Measurements from ENCODE around the gene SELENOS.

Gene SELENOS, protein sequence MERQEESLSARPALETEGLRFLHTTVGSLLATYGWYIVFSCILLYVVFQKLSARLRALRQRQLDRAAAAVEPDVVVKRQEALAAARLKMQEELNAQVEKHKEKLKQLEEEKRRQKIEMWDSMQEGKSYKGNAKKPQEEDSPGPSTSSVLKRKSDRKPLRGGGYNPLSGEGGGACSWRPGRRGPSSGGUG

DNA sequence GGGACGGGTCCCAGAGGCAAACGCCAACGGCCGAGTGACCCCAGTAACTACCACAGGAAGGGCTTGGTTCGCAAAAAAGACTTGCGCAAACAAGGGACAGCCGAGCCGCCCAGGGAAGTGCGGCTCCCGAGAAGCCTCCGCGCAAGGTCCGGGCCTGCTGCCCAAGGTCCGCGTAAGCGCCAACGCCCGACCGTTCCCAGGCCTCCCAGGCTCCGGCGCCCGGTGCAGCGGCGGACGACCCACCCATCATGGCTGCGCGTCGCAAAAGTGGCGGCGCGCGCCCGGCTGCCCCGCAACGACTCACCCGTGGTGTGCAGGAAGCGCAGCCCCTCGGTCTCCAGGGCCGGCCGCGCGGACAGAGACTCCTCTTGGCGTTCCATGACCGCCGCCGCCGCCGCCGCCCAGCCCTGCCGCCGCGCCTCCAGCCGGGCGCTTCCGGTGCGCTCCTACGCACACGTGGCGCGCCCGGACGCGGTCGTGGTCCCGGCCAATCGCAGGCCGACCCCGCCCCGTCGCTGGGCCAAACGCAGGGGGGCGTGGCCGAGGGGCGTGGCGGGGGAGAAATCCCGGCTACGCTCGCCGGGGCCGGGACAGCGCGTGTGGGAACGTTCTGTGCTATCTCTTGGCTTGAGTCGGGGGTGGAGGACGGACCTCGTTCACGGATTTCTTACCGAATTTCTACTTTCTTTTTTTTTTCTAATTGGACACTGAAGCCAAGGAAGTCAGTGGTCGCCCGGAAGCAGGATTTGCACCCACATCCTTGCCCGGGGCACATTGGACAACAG is at the start of gene SELENOS:
Gene SELENOS (minus strand): TSS at position 448 of the 785 bp plus-strand sequence. CDS start 68 bp downstream, at position 380.
- DNase-seq: peak; percentile 78 to 88

DNA sequence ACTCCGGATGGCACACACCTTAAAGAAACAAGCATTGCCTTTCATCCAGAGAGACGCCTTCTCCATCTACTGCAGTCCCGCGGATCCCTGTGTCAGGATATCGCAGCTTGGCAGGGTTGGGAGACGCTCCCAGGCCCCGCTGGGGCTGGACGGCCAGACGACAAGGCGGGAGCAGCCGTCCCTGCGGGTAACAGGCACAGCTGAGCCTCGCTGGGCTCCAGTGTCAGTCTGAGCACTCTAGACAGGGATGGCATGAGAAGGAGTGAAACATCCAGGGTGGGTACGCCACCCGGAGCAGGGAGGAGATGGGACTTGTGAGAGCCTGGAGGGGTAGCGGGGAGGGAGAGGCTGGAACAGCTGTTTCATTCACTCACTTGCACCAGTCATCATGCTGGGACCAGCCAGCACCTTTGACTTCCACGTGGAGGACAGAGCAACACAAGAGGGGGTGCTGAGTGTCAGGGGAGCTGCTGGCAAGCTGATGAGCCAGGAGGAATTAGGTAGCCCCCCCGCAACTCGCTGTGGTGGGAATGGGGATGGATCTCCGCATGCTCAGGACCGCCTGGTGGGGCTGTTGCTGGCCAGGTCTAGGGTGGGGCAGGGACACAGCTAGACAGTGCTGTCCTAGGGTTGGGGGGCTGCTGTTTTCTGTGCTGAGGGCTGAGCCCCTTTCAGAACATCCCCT is 49.3 kb upstream of the SELENOS start:
- DNase-seq: no peak

GRCh38 chr15:101326026-101326315 is 48.7 kb upstream of the SELENOS start:
- DNase-seq: no peak

DNA sequence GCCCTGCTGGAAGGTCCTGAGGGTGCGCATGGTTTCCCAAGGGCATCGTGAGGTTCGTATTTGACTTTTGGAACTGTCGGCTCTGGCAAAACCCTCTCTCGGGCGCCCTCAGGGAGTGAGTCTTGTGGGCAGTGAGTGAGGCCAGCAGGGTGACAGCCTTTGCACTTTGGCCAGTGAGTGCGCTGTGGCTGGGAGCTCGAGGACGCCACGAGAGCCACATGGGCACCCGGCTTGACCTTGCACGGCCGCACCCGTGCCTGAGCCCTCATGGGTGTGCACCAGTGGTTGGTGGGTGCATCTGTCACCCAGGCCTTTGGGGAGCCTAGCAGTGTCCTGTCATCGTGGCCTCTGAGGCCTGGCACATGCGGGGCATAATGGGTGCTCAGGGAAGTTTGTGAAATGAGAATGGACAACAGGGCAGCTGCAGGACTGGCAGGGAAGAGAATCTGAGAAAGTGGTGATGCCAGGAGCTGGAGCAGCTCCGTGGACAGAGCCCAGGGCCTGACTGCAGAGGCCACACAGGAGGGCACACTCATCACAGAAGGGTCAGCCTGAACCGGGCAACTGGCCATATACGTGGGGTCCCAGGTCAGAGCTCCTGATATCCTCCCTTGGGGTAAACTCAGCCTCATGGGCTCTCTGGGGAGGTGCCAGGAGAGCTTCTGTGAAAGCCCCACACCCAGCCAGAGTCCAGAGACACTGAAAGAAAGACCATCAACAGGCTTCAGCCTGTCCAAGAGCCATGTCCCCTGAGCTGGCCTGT is 48.2 kb upstream of the SELENOS start:
- DNase-seq: no peak

DNA sequence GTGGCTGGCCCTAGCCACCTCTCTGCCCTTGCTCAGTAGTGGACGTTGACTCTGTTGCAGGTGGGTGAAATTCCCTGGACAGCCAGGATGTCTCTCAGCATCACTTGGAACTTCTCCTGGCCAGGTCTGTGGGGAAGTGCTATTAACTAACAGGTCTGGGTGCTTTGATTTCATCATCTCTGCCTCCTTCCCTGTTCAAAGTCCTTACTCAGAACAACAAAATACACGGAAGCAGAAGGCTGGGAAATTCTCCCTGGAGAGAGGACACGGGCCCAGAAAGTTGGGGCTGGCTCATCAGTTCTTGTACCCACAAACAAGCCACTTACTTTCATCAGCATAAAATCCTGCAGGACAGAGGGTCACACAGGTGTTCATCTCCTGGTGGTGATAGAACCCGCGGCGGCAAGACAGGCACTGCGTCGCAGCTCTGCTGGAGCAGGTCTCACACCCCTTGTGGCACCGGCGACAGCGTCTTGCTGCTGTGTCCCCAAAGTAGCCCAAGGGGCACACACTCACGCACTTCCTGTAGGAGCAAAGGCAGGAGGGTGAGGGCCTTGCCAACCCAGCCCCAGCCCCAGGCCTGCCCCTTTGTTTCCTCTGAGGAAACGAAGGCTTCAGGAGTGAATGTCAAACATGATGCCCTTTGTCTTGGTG is 47.4 kb upstream of the SELENOS start:
- no peak for DNase-seq

- DNase-seq: no peak
Measured at GRCh38 chr15:101323793-101324523, 46.7 kb upstream of the SELENOS start.

DNA sequence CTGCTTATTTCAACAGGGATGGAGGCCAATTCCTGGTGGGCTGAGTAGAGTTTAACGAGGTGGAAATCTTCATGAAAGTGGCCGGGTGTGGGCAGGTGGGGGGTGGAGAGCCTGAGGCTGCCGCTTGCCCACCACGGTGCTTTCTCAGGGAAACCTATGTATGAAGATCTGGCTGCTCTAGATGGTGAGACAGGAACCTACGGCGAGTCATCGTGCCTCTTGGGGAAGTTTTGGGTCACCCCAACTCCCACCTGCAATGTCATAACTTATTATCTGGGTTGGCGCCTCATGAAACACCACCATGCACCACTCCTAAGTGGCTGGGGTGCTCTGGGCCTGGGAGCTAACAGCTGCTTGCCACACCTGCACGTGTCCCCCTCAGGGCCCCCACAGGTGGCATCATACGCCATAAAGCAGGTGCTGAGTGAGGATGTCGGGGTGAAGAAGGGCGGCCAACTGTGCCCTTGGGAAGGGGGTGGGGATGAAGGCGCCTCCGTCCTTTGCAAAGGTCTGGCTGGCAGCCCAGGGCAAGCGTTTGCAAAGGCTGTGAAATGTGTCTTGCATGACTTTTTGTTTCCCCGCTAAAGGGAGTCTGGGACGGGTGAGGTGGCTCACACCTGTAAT is 45.7 kb upstream of the SELENOS start:
- no peak for DNase-seq

DNA sequence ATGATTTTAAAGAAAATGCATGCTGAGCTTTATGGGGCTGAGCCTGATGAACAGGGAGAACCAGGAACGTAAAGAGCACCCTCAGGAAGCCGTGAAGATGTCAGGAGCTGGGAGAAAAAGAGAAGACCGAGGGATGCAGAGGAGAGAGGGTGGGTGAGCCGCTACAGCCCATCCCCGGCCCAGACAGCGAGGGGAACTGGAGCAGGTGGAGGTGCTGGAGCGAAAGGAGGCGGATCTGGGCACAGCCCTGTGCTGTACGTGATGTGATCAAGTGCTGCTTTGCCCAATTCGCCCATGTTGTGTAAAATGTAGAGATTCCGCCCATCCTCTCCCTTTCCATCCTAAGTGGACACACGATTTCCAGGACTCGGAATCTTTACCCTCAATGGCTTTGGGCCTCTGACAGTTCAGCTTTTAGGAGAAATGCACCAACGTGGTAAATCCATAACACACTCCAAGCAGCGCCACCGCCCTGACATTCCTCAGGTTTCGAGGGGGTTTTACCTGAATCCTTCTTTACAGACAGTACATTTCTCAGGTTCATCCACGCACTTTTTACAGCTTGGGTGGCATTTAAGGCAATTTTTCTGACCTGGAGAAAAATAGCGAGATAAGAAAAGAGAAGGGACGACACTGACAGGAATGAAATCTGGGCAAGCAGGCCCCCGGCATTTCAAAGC is 44.9 kb upstream of the SELENOS start:
- no peak for DNase-seq

GRCh38 chr15:101320501-101321052 is 43.3 kb upstream of the SELENOS start:
- peak; percentile 70 to 73 for DNase-seq

DNA sequence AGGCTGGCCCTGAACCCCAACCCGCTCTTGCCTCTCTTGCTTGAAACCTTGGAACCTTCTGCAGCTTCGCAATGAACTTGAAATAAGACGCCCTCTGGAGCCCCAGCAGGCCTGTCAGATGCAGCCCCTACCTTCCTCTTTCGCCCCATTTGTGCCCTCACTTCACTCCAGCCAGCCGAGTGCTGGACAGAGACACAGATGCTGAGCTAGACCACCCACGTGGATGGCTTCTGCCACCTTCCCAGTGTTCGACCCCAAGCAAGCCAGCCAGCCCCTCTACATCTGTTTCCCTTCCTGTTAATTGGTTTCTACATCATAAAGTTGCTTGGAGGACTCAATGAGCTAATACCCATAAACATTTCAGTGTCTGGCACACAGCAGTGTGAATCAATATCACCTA is 41.6 kb upstream of the SELENOS start:
- DNase-seq: no peak

GRCh38 chr15:101318147-101318819 is 41.0 kb upstream of the SELENOS start:
- no peak for DNase-seq

DNA sequence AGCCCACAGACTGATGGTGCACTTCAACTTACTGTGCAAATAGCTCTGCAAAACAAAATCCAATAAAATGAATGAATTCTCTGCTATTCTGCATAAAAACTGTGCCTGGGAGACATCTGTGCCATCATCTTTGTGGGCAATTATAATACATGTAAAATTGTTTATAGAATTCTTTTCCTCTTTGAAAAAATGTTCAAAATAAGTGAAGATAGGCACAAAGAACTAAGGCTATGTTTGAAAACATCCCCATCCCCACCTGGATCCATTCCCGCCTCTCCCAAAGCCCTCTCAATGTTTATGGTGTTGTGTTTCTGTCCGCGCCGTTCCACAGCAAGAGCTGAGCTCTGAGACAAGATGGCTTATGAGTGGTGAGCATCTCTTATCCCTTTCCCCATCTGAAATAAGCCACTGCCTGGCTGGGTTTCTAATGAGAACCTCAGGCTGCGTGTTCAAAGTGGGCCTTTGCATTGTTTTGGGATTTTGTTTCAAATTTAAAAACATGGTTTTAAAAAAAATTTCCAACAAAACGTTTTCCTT is 40.1 kb upstream of the SELENOS start:
- DNase-seq: no peak

DNA sequence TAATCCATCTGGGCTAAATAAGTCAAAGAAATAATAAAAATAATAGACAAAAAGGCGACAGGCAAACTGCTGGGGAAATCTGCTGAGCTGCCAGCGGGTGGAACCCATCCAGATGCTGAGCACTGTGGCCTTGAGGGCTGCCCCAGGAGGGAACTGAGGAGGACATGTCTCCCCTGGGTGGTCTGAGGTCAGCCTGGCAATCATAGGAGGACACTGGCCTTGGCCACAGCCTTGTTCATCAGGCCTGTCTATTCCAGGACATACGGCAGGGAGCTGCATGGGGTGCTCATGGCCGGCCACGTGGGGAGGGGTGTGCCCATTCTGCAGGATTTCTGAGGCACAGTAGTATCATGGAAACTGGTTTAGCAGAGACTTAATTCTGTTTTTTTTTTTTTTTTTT is 39.2 kb upstream of the SELENOS start:
- no peak for DNase-seq

- DNase-seq: no peak
Measured at GRCh38 chr15:101315736-101316135, 38.5 kb upstream of the SELENOS start.

- DNase-seq: no peak
Measured at GRCh38 chr15:101314336-101315125, 37.2 kb upstream of the SELENOS start.

DNA sequence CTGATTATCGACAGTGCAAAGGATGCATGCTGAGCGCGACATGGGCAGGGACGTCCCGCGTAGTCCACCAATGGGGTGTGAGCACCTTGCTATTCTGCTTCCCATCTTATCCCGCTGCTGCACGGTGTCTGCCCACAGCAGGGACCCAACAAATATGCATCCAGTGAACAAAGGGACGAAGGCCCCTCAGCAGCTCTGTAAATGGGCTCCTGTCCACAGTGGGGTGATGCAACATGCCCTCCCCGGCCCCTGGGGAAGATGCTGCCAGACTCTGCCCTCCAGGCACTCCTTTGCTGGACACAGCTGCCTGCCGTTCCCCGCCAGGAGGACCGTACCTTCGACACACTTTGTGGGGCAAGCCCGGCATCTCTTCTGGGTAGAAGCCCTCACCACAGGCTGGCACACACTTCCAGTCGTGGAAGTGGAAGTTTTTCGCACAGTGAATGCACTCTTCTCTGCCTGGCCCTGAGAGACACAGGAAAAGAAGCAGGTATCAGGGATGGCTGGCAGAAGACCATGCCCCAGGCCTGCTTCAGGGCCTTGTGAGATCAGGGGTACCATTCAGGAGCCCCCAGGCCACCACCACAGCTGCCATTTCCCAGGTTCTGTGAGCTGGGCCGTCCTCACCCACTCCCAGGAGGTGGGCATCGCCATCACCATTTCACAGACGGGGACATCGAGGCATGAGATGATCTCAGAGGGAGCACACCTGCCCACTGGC is 35.9 kb upstream of the SELENOS start:
- no peak for DNase-seq

GRCh38 chr15:101310508-101310907 is 33.2 kb upstream of the SELENOS start:
- no peak for DNase-seq

DNA sequence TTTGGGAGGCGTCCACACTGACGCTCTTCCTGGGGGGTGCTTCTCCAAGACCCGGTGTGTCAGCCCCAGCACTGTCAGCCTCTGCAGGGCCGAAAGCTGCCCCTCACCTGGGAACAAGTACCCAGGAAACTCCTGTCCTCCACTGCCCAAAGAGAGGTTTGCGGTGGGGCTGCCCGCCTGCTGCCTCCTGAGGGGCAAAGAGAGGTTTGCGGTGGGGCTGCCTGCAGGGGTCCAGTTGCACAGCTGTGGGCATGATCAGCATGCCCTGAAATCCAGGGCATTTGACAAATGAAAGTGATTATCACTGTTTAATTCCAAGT is 32.8 kb upstream of the SELENOS start:
- DNase-seq: no peak
